Colonic mucosa (tissue), 4 donors: ENCODE results near the gene PRICKLE1. TPM values are rescaled to one million over a fixed set of nuclear protein-coding genes. Genes with fewer than 3 reads are reported as not detected.

Experiments used
- DNase-seq: peaks from one replicate; pipeline ENCODE4 v3.0.0-alpha.2; 2020
- H3K27ac ChIP-seq: fragments of 200-600 bp; one replicate; pipeline ENCODE4 v1.8.0; 2021
- H3K27me3 ChIP-seq: fragments of 200-600 bp; one replicate; pipeline ENCODE4 v1.8.0; 2021
- H3K36me3 ChIP-seq: fragments of 200-600 bp; one replicate; pipeline ENCODE4 v1.8.0; 2021
- H3K4me1 ChIP-seq: fragments of 200-600 bp; one replicate; pipeline ENCODE4 v1.8.0; 2021; ENCODE audit warnings: mild to moderate bottlenecking
- H3K4me3 ChIP-seq: fragments of 200-600 bp; one replicate; pipeline ENCODE4 v1.8.0; 2021
- H3K9ac ChIP-seq, 2 donors: one replicate each; pipeline ENCODE4 v1.7.0; 2013; ENCODE audit warnings: control low read depth in 2 of 2, low read depth in 2 of 2, low read length in 2 of 2
- H3K9me3 ChIP-seq: fragments of 200-600 bp; one replicate; pipeline ENCODE4 v1.8.0; 2021
- intact Hi-C: fragments of 100-400 bp; cut with DNase I; formaldehyde crosslinking; loops from one replicate; pipeline ENCODE4 v1.14.1; 2022
- total RNA-seq, 2 donors: library from RNA; stranded (reverse); fragmentation: NEBNext Ultra II Directional in 1 of 2; extraction: Animal tissue kit (Norgen Biotek cat#: 25700) in 1 of 2; gene quantifications; one replicate each; pipeline ENCODE4 v1.2.1, GENCODE V29; 2021
- TF ChIP-seq, protein P1 (sequence below): fragments of 200-600 bp; IDR thresholded peaks from one replicate; pipeline ENCODE4 v1.8.0; 2022; ENCODE audit warnings: antibody characterized with exemption, mild to moderate bottlenecking
- donor health status: healthy.
- donor health status: DM: no; HTN: no; CAD: no.
- donor health status: DM: no; HTN: no; CAD: no.

The PRICKLE1 gene
- total RNA-seq, 2 donors from 2014 or later: 1.1 to 2.9 TPM

DNA sequence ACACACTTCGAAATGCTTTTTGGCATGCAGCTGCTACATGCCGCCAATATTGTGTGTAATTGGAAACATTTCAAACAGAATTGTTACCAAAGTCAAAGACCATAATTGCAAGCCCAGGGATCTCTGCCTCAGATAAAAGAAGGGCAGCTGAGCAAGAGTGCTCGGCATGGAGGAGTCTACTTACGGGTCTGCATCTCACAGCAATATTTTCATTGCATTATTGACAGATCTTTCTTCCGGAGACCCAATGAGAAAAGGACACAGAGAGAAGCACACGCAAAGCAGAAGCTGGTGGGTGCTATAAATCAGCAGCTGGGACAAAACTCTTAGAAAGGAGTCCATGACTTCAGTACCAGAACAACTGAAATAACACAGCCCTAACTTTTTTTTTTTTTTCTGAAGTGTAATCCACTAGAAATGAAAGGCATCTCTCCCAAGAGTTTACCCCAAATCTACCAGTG, 4.9 kb downstream of the PRICKLE1 start:
- intact Hi-C loops: no loop called here
- Histone ChIP-seq H3K27me3 (peaks cover 24% of the 10 kb centered on the region), H3K4me1 (no peaks in the 10 kb centered on the region), H3K27ac (no peak overlapping the region), H3K9me3 (no peaks in the 10 kb centered on the region), H3K4me3 (no peak overlapping the region), H3K36me3 (no peaks in the 10 kb centered on the region), H3K9ac (no peak overlapping the region)
- TF ChIP-seq, protein P1, sequence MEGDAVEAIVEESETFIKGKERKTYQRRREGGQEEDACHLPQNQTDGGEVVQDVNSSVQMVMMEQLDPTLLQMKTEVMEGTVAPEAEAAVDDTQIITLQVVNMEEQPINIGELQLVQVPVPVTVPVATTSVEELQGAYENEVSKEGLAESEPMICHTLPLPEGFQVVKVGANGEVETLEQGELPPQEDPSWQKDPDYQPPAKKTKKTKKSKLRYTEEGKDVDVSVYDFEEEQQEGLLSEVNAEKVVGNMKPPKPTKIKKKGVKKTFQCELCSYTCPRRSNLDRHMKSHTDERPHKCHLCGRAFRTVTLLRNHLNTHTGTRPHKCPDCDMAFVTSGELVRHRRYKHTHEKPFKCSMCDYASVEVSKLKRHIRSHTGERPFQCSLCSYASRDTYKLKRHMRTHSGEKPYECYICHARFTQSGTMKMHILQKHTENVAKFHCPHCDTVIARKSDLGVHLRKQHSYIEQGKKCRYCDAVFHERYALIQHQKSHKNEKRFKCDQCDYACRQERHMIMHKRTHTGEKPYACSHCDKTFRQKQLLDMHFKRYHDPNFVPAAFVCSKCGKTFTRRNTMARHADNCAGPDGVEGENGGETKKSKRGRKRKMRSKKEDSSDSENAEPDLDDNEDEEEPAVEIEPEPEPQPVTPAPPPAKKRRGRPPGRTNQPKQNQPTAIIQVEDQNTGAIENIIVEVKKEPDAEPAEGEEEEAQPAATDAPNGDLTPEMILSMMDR: no peak
- no peak for DNase-seq

DNA sequence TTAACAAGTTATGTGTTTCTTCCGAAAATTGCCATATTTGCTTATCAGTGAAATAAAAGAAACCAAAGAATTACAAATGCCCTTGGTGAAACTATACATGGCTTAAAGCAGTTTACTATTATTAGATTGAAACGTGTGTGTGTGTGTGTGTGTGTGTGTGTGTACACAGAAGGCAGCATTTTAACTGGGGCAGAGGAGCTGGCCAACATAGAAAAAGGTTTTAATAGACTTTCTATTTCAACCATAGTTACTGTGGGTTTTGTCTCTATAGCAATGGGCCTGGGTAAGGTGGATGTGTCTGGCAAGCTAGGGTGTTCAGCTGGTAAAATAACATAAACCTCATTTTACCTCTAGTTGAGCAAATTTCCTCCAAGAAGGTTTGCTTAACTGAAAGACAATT, 6.5 kb downstream of the PRICKLE1 start:
- H3K27me3 ChIP-seq: peaks cover 10% of the 10 kb centered on the region
- no peak overlapping the region for H3K27ac ChIP-seq
- no peak overlapping the region for H3K9ac ChIP-seq
- intact Hi-C loops: no loop called here
- no peak for DNase-seq
- TF ChIP-seq, protein P1: no peak
- no peak overlapping the region for H3K4me3 ChIP-seq
- no peaks in the 10 kb centered on the region for H3K36me3 ChIP-seq
- no peaks in the 10 kb centered on the region for H3K4me1 ChIP-seq
- no peaks in the 10 kb centered on the region for H3K9me3 ChIP-seq

DNA sequence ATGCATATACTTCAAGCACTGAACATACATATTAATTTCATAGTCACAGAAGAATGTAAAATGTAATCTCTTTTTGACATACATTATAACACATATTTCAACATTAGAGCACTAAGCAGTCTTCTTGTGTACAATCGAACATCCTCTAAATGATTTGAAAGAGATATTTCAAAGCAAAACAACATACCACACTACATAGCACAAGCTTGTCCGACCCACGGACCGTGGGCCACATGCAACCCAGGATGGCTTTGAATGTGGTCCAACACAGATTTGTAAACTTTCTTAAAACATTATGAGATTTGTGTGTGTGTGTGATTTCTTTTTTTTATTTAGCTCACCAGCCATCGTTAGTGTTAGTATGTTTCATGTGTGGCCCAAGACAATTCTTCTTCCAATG, 7.0 kb downstream of the PRICKLE1 start:
- intact Hi-C loops: no loop called here
- no peak for DNase-seq
- Histone ChIP-seq H3K9ac (no peak overlapping the region), H3K9me3 (no peaks in the 10 kb centered on the region), H3K4me3 (no peak overlapping the region), H3K4me1 (no peaks in the 10 kb centered on the region), H3K27me3 (peaks cover 6% of the 10 kb centered on the region), H3K27ac (no peak overlapping the region), H3K36me3 (no peaks in the 10 kb centered on the region)
- TF ChIP-seq, protein P1: no peak

DNA sequence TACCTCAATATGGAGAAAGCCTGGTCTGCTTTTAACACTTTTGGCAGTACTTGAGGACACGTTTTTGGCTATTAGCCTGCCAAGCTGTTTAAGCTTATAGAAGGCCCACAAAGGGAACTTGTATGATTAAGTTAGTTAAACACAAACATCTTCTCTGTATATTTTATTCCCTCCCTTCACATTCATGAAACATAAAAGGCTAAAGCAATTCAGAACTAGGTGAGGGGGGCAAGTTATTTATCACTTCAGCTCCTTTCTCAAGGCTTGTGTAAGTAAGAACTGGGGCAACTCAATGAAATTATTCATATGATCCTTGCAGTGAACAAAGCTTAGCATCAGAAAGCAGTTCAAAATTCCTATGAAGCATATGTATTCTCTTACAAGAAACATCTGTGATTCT, 7.5 kb downstream of the PRICKLE1 start:
- TF ChIP-seq, protein P1: no peak
- no peak overlapping the region for H3K9ac ChIP-seq
- no peak for DNase-seq
- peaks cover 1% of the 10 kb centered on the region for H3K27me3 ChIP-seq
- H3K4me1 ChIP-seq: no peaks in the 10 kb centered on the region
- intact Hi-C loops: no loop called here
- H3K9me3 ChIP-seq: no peaks in the 10 kb centered on the region
- no peak overlapping the region for H3K4me3 ChIP-seq
- H3K36me3 ChIP-seq: no peaks in the 10 kb centered on the region
- H3K27ac ChIP-seq: no peak overlapping the region

DNA sequence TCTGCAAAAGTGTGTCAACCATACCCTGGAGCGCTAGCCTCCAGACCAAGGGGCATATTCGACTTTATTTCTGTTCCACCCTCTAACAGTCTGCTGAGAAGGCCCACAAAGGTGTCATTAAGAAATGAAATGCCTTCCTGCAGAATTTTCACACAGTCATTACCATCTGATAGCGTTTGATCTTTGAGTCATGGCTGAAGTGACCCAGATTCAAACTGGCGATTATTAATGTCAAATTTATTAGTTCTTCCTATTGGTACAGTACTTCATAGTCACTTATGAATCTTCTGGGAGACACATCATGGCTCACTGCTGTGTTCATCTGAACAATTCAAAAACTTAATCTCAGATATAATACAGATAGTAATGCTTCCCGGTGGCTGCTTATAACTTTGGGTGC, 13.2 kb downstream of the PRICKLE1 start:
- Histone ChIP-seq H3K4me1 (no peaks in the 10 kb centered on the region), H3K4me3 (no peak overlapping the region), H3K36me3 (no peaks in the 10 kb centered on the region), H3K27ac (no peak overlapping the region), H3K27me3 (no peaks in the 10 kb centered on the region), H3K9ac (no peak overlapping the region), H3K9me3 (no peaks in the 10 kb centered on the region)
- TF ChIP-seq, protein P1: no peak
- no peak for DNase-seq
- intact Hi-C loops: no loop called here

DNA sequence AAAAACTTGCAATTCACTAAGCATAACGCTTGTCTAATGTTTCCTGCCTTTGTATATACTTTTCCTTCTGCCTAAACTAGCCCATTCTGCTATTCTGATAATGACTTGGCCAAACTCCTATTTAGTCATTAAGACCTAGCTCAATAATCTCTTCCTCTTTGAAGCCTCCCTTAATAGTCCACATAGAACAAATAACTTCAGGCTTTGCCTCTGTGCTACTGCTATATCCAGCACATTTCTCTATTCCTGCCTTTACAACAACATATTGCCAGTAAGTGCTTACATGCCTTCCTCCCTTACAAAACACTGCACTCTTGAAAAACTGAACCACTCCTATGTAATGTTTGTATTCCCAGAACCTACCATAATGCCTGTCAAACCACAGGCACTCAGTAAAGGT, 13.8 kb downstream of the PRICKLE1 start:
- DNase-seq: no peak
- no peak overlapping the region for H3K27ac ChIP-seq
- no peaks in the 10 kb centered on the region for H3K27me3 ChIP-seq
- intact Hi-C loops: no loop called here
- no peak overlapping the region for H3K4me3 ChIP-seq
- no peaks in the 10 kb centered on the region for H3K36me3 ChIP-seq
- H3K9ac ChIP-seq: no peak overlapping the region
- H3K4me1 ChIP-seq: no peaks in the 10 kb centered on the region
- TF ChIP-seq, protein P1: no peak
- no peaks in the 10 kb centered on the region for H3K9me3 ChIP-seq
